NCI-H82 (cell line): ENCODE data around the gene MRPL27.

Source experiments
- DNase-seq: peaks from one replicate; lab custom pipeline; 2025; lab: John Stamatoyannopoulos, UW

MRPL27 gene

DNA sequence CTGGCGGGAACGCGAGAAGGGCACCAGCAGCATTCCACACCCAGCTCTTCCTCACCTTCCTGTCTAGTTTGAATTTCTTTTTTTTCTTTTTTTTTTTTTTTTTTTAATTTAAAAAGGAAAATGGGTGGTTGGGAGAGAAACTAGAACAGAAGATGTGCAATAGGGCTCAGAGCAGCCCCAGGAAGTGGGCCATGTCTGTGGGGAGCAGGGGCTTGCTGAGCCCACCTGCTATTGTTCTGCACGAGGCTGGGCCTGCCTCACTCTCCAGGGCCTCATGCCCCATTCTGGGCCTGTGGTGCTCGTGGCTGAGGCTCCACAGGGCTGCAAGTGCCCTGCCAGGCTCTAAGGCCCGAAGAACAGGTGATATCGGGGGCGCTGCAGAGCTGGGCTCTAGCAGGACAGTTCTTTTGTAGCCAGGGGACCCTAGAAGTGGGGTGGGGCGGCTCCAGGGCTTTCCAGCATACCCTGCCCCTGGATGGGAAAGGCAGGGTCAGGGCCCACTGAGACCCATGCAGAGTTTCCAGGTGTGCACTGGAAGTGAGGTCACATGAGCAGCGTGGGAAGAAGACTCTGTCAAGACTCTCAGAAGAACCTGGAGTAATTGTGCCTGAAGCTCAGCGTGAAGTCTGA is 12.4 kb downstream of the MRPL27 start:
- DNase-seq: no peak

DNA sequence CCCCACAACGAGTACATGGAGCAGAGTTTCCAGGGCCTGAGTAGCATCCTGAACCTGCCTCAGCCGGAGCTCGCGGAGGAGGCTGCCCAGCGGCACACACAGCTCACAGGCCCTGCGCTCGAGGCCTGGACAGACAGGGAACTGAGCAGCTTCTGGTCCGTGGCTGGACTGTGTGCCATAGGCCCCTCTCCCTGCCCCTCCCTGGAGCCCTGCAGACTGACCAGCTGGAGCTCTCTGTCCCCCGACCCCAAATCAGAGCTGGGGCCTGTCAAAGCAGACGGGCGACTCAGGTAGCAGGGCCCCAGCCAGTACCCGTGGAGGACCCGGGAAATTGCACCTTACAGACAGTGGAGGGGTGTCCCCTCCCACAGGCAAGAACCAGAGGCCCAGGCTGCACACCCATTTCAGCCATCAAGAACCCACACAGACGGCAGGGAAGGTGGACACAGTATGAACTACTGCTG is 13.0 kb downstream of the MRPL27 start:
- no peak for DNase-seq

DNA sequence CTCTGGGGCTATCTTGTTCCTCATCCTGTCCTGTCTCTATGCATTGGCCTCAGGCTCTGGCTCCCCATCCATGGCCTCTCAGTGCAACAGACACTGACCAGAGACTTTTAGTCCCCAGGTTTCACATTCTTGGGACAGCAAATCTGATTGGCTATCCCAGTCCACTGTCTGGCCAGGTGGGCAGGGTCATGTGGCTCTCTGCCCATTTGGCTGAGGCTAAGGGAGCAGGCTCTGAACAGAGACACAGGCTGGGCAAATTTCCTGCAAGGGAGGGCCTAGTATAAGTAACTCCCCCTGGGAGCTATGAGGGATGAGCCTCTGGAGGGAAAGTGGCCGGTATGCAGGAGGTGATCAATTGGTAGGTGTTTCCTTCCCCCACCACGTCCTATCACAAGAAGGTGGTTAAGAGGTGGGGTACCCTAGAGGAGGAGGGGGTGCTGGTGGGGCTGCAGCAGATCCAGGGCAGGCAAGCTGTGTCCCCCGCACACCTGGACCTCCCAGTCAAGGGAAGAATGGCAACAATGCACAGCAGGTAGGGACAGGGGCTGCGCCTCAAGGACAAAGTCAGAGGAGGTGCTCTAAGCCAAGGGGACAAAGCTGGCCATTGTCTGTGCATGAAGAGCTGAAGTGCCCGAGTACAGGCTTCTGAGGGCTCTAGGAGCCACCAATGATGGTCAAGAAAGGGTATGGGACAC is 13.8 kb downstream of the MRPL27 start:
- DNase-seq: no peak

DNA sequence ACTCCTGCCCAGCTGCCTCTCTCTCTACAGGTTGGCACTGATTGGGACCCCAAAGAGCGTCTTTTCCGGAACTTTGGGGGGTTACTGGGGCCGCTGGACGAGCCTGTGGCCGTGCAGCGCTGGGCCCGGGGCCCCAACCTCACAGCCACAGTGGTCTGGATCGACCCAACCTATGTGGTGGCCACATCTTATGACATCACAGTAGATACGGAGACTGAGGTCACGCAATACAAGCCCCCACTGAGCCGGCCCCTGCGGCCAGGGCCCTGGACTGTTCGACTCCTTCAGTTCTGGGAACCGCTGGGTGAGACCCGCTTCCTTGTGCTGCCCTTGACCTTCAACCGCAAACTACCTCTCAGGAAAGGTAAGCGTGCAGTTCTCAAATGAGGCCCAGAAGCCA is 14.8 kb downstream of the MRPL27 start:
- no peak for DNase-seq

DNA sequence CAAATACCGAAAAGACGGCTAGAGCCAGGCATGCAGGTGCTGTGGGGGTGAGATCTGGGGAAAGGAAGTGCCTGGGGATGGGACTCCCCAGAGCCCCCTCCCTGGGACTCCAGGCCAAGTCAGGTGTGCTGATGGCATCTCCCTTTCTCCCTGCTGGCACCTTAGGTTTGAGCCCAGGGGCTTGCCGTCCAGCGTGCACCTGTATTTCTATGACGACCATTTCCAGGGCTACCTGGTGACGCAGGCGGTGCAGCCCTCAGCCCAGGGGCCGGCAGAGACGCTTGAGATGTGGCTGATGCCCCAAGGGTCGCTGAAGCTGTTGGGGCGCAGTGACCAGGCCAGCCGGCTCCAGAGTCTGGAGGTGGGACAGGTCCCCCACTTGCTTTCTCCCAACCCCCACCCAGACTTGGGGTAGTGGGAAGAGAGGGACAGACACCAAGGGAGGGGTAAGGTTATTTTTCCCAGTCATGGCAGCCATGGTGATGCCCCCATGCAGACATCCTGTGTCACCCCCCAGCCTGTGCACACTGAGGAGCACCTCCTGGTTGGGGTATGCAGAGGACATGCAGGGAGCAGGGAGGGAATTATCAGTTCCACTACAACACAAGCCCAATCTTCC is 16.0 kb downstream of the MRPL27 start:
- no peak for DNase-seq

DNA sequence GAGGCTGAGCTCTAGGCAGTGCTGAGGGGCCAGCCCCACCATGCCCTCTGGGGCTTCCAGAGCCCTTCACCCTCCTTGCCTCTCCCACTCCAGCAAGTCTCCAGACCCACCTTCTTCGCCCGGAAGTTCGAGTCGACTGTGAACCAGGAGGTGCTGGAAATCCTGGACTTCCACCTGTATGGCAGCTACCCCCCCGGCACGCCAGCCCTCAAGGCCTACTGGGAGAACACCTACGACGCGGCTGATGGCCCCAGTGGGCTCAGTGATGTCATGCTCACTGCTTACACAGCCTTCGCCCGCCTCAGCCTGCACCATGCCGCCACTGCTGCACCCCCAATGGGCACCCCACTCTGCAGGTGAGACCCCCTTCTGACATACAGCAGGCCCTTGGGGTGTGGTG is 16.6 kb downstream of the MRPL27 start:
- no peak for DNase-seq

DNA sequence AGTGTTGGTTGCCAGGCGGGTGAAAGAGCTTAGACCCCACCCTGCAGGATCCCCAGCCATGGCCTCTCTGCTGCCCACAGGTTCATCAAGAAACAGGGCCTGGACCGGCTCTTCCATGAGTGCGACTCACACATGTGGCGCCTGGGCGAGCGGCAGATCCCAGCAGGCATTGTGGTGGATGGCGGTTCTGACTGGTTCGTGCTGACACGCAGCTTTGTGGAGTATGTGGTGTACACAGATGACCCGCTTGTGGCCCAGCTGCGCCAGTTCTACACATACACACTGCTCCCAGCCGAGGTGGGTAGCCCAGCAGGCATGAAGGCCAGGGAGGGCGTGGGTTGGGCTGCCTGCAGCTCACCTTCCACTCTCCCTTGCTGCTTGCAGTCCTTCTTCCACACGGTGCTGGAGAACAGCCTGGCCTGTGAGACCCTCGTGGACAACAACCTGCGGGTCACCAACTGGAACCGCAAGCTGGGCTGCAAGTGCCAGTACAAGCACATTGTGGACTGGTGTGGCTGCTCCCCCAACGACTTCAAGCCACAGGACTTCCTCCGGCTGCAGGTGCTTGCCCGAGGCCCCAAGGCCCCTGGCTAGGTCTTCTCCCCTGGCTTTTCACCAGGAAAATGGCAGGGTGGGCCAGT is 17.2 kb downstream of the MRPL27 start:
- no peak for DNase-seq

DNA sequence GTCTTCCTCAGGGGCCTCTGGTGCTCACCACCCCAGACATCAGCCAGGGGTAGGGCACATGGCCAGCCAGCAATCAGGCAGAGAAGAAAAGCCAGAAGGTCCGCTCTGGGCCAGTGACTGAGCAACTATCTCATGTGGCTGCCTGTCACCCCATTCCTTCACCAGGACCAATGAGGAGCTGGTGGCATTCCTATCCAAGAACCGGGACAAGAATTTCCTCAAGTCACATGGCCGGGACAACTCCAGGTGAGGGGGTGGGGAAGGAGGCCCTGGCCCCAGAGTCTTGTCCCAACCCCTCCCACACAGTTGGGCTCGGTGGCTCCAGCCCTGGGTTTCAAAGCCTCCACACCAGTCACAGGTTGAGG is 17.7 kb downstream of the MRPL27 start:
- DNase-seq: no peak

DNA sequence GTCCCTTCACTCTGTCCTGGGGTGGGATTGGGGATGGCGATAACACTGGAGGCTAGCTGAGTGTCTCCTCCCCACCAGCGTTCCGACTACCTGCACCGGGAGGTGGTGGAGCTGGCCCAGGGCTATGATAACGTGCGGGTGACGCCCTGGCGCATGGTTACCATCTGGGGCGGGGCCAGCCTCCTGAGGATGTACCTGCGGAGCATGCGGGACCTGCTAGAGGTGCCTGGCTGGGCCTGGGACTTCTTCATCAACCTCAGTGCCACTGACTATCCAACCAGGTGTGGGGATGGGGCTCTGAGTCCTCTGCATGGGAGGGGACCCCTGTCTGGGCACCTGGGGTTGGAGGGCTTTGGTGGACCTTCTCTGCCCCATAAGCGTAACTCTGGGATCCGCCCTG is 18.2 kb downstream of the MRPL27 start:
- no peak for DNase-seq

DNA sequence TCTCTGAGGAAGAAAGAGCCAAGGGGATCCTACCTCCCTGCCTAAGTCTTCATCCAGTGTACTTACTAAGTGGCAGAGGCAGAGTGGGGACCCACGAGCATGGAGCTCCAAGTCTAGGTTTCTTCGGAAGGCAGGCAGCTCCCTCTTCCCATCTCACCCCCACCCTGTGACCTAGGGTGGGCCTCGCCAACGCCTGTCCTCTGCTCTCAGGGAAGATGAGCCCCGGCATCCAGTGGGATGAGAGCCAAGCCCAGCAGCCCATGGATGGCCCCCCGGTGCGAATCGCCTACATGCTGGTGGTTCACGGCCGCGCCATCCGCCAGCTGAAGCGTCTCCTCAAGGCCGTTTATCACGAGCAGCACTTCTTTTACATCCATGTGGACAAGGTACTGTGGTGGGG is 18.8 kb downstream of the MRPL27 start:
- no peak for DNase-seq

DNA sequence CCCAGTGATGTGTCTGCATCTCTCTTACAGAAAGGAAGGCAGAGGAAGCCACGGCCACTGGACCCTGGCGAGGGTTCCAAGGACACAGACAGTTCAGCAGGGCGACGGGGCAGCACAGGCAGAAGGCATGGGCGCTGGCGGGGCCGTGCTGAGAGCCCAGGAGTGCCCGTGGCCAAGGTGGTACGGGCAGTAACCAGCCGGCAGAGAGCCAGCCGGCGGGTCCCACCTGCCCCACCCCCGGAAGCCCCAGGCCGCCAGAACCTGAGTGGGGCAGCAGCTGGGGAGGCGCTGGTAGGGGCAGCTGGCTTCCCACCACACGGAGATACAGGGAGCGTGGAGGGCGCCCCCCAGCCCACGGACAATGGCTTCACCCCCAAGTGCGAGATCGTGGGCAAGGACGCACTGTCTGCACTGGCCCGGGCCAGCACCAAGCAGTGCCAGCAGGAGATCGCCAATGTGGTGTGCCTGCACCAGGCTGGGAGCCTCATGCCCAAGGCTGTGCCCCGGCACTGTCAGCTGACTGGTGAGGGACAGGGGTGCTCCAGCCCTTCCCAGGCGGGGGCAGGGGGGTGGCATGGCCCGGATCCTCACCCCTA is 19.3 kb downstream of the MRPL27 start:
- no peak for DNase-seq

DNA sequence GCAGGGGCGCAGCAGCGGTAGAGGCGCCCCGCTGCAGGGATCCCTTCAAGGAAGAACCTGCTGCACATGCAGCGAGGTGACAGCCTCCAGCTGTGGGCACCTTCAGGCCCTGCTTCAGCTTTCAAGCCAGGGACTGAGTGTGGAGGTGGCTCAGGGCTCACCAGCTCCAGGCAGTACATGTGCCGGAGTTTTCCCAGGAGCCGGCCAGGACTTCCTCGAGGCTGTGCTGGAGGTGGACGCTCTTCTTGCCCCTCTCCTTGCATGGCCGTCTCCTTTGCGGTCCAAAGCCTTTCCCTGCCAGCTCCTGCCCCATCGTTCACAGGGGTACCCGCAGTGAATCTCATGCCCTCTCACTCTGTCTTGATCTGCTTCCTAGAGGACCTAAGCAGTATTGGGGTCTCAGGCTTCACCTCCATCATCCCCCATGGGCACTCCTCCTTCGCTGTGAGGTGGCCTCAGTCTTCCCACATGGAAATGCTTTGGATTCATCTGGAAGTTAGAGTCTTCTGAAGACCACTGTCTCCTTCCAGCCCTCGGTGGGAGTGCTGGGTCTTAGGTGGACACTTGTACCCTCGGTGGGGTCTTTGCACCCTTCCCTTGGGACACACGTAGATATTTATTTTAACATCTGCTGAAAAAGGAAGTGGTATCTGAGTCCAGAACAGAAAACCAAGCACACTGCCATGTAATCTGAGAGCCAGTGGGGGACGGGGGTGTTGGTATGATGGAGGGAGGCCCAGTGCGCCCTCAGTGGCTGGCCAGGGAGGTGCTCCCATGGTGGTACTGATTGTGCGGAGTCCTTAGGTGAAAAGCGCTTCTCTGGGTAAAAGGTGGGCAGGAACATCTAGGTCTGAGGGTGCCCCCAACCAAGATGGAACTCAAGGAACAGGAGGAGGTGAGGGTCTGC is 20.0 kb downstream of the MRPL27 start:
- no peak for DNase-seq

DNA sequence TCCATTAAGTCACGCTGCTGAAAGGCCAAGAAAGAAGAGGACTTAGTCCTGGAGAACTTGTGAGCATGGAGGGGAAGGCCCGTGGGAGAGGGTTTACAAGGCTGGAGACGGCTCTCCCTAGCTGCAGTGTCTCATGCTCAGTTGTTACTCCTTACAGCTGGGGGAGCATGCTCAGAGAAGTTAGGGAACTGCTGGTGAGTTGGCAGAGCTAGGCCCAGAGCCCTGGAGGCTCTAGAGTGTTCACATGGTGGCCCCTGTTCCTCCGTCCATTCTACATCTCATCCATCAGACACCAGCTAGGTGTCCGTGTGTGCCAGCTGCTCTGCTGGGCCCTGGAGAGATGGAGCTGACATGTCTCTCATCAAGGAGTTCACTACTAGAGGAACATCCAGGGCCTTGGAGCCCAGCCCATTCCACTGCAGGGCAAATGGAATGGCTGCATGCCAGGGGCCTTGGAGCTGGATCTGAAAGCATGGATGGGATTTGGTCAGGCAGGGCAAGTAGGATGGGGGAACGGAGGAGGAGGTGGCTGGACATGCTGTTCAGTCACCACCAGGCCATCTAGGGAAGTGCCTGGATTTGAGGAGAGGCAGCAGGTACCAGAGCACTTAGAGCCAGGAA is 20.8 kb downstream of the MRPL27 start:
- DNase-seq: no peak

DNA sequence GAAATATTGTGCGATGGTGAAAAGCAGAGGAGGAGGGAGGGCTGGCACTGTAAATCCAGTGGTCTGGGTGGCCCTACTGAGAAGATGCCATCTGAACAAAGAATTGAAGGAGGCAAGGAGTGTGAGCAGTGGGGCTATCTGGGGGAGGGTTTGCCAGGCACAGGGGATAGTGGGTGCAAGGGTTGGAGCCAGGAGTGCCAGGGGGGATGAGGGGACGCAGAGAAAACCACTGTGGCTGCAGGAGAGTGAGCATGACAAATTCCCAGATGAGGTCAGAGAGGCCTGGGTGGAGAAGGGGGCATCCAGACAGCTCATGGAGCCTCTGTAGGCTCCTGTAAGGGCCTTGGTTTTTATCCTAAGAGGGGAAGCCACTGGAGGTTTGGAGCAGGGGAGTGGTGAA is 22.3 kb downstream of the MRPL27 start:
- no peak for DNase-seq

DNA sequence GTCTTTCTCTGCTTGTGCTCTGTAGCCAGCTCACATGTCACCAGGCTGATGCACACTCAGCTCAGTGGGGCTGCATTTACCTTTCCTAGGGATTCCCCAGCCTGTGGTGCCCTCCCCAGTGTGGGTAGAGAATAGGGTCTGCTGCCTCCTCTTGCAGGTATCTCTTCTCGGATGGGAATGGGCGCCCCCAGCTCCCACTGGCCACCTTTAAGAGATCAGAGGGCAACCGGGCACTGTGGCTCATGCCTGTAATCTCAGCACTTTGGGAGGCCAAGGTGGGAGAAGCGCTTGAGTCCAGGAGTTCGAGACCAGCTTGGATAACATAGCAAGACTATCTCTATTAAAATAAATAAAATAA is 23.8 kb downstream of the MRPL27 start:
- no peak for DNase-seq

DNA sequence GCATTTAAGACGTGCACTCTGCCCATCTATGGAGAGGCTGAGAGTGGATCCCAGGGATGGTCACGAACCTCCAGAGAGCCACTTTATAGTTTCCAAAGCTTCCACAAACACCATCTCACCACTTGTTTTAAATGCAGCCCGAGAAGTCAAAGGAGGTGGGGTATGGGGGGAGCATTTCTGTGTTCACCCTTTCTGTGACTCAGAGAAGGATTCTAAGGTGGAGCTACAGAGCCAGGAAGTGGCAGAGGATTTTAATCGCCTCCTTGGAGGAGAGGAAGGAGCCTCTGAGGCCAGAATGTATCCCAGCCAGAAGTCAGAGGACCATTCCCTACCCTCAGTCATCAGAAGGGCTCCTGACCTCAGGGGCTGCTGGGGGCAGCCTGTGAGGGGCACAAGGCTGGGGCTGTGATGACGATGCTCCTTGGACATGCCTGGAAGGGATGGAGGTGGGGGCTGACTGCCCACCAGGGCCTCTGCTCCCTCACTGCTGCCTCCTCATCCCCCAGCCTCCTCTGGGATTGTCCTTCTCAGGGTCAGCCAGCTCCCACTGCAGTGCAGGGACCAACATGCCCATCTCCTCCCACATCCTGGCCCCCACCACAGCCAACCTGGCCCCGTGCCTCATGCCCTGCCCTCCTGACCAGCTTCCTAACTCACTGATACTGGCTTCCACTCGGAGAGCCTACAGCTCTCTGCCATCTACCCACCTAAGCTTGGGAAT is 24.3 kb downstream of the MRPL27 start:
- no peak for DNase-seq

DNA sequence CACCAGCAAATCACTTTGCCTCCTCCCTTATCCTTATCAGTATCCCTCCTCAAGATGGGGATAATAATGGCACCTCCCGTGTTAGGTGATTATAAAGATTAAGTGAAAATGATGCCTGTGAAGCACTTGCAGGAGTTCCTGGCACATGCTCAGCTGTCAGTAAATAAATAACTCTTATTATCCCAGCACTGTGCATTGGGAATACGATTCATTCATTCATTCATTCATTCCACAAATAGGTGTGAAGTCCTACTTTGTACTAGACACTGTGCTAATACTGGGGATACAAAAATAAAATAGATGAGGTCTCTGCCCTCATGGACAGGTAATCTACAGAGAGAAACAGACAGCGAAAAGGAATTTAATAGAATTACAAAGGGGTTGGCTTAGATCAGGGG is 25.1 kb downstream of the MRPL27 start:
- peak; percentile 66 for DNase-seq

DNA sequence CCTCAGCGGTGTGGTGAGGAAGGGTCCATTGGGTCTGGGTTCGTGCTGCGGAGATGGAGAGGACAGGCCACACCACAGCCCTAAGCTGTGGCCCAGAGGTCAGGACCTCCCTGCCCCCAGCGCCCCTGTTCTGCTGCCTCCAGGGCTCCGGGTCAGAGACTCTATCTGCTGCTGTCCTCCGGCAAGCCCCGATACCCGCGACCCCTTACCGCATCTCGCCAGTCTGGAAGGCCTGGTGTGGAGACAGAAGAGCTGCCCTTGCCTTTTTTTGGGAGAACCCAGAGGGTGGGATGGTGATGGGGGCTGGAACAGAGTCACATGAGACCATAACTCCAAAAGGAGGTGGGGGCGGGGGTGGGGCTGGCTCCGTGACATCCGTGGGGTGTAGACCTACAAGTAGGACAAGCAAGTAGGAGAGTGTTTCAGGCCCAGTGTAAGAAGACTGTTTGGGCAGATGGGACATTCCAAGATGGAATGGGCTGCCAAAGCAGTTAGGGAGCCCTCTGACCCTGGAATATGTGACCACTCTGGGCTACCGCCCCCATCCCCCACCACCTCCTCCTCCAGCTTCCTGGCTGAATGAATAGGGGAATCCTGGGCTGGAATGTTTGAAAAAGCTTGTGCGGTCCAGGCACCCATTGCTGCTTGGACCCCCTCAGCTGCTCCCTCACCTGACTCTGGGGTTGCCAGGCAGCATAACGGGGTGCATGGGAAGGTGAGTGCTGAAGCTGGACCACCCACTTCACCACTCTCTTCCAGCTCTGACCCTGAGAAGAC is 25.7 kb downstream of the MRPL27 start:
- DNase-seq: no peak

DNA sequence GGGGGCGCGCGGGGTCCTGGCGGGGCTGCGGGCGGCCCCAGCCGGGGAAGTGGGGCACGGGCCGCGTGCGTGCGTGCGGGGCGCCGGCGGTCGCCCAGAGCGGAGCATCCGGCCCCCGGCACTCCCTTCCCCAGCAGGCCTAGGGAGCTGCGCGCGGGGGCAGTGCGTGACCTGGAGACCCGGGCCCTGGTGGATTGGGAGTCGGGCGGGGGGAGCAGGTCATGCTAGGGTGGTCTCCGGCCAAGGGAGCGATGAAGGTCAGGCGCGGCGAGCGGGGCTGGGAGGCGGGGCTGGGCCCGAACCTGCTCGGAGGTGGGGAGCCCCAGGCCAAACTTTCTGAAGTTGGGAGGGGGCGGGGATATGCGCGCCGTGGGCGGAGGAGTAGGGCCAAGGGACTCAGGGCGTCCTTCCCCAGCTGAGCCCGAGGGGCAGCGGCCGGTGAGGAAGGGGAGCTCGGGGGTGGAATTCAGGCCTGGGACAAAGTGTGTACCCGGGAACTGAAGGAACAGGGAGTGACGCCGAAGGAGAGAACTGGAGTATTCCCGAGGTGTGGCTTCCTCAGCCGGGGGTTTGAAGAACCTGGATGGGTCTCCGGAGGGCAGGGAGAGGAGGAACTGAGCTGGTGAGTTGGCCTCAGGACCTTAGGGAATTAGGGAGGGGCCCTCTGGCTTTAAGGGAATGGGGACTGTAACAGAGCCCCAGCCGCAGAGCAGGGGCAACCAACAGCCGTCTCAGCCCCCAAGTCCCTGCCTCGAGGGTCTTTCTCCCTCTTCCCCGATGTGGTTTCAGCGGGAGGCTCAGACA is 26.5 kb downstream of the MRPL27 start:
- peak; percentile 66 for DNase-seq
